Lung (tissue), 12 donors: ENCODE results near the gene RNF17. TPM values are rescaled to one million over a fixed set of nuclear protein-coding genes. Genes with fewer than 3 reads are reported as not detected.

ENCODE experiments used
- ATAC-seq: fragments of 200-7000 bp; cut with Tn5 transposase; one replicate; pipeline ENCODE4 v1.9.1; 2020; ENCODE audit warnings: moderate number of reproducible peaks; ENCODE audit not compliant: insufficient read depth, low FRiP score
- DNase-seq, 3 donors: peaks; one replicate each; pipeline ENCODE4 v3.0.0-alpha.2; 2013 to 2017
- H3K27ac ChIP-seq, 2 donors: one replicate each; pipeline ENCODE4 v1.5.1; 2013; ENCODE audit warnings: mild to moderate bottlenecking in 2 of 2, moderate library complexity in 2 of 2, control low read depth in 1 of 2, inconsistent platforms in 1 of 2, low read depth in 1 of 2, low read length in 1 of 2
- H3K27me3 ChIP-seq, 3 donors: one replicate each; pipeline ENCODE4 v1.5.1; 2013; ENCODE audit warnings: low read length in 2 of 3; ENCODE audit not compliant: control insufficient read depth in 3 of 3, insufficient read depth in 3 of 3
- H3K36me3 ChIP-seq, 4 donors: one replicate each; pipeline ENCODE4 v1.5.1; 2013; ENCODE audit warnings: low read length in 4 of 4, mild to moderate bottlenecking in 1 of 4, moderate library complexity in 1 of 4; ENCODE audit not compliant: control insufficient read depth in 4 of 4, insufficient read depth in 4 of 4
- H3K4me1 ChIP-seq, 5 donors: one replicate each; pipeline ENCODE4 v1.5.1; 2013; ENCODE audit warnings: low read length in 5 of 5, mild to moderate bottlenecking in 2 of 5, moderate library complexity in 1 of 5; ENCODE audit not compliant: control insufficient read depth in 5 of 5, insufficient read depth in 5 of 5
- H3K4me3 ChIP-seq: one replicate; pipeline ENCODE4 v1.5.1; 2013; ENCODE audit warnings: mild to moderate bottlenecking, control low read depth, moderate library complexity
- H3K9ac ChIP-seq, 2 donors: one replicate each; pipeline ENCODE4 v1.5.1; 2013; ENCODE audit warnings: low read length in 2 of 2, control low read depth in 1 of 2; ENCODE audit not compliant: insufficient read depth in 1 of 2
- H3K9me3 ChIP-seq, 4 donors: one replicate each; pipeline ENCODE4 v1.5.1; 2013; ENCODE audit warnings: low read length in 3 of 4, mild to moderate bottlenecking in 1 of 4, moderate library complexity in 1 of 4; ENCODE audit not compliant: control insufficient read depth in 4 of 4, insufficient read depth in 3 of 4
- CTCF ChIP-seq: IDR thresholded peaks from 2 replicates; pipeline ENCODE4 v1.5.1; 2012; ENCODE audit warnings: mild to moderate bottlenecking; ENCODE audit errors: control extremely low read depth, extremely low read depth
- WGBS, 2 donors: extraction: QIAGEN DNeasy Blood & Tissue Kit; methylation state at CpG; one replicate each; pipeline ENCODE4 v1.1.7; 2013; 5-methylcytosine and 5-hydroxymethylcytosine counted together
- polyA plus RNA-seq, 2 donors: library from polyadenylated mRNA; stranded (reverse); fragments of 200-250 nt; gene quantifications; one replicate each; pipeline ENCODE4 v1.2.1, GENCODE V29; 2013
- total RNA-seq, 2 donors: library from RNA; depleted of rRNA in 1 of 2; stranded (reverse); fragments of >200 nt in 1 of 2; gene quantifications; one replicate each; pipeline ENCODE4 v1.2.1, GENCODE V29; 2014 to 2021
- donor health status: control.
- donor health status: control.
- donor health status: Bipolar disorder and iron deficiency.
- donor health status: healthy.
- donor health status: DM: yes; HTN: yes; CAD: no.

RNF17 gene
- total and polyA plus RNA-seq, 4 donors = 0.07 to 0.09 TPM; not detected in 2

DNA sequence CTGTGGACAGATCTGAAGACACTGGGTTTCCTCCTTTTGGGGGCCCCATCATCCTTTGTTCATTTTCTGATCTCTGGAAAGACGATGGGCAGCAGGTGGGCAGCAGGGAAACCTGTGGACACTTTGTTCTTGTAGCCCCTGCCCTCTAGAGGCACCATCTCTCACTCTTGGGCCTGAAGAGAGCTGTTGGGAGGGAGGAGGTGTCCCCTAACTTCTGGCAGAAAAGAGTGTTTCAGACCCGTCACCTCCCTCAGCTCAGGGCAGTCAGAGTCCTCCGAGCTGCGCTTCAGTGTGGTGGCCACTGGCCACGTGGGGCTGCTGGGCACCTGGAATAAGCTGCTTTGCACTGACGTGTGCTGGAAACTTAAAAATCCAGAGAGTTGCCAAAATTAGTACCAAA lies 26.9 kb upstream of the RNF17 start:
- 83 to 88% methylated on average over 6 of the region's 6 CpGs for WGBS, 2 donors
- TF ChIP-seq CTCF = no peak

DNA sequence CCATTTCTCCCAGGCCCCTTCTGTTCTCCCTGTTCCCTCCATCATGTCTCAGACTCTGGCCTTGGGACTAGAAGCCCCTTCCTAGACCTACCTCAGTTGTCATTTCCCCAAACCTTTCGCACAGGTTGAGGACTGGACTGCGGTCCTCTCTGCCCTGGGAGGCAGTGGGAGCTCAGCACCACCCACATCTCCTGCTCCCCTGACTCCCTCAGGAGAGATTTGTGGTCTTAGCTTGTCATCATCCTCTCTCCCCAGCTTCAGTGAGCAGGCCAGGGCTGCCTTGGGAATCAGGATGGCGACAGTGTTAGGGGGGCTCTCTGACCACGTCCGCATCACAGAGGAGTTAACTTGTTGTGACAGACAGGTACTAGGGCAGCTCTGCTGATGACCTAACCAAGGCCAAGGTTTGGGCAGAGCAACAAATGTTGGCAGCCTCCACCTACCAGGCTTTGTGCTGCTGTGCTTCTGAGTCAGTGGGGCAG lies 25.6 kb upstream of the RNF17 start:
- Histone ChIP-seq H3K27me3 (no peaks in the 10 kb centered on the region), H3K4me3 (no peak overlapping the region), H3K4me1 (peaks cover 0 to 8% (median 0%) of the 10 kb centered on the region in 5 donors), H3K36me3 (no peaks in the 10 kb centered on the region), H3K27ac (no peak overlapping the region), H3K9ac (no peak overlapping the region), H3K9me3 (peaks cover 0 to 4% (median 0%) of the 10 kb centered on the region in 4 donors)
- TF ChIP-seq CTCF = no peak
- DNase-seq = no peak
- no peak for ATAC-seq
- 90 to 98% methylated on average over 5 of the region's 5 CpGs for WGBS, 2 donors

More for the DNA sequence above, 26.9 kb upstream of the RNF17 start:
- H3K9ac ChIP-seq = no peak overlapping the region
- H3K4me3 ChIP-seq = no peak overlapping the region
- H3K27me3 ChIP-seq = no peaks in the 10 kb centered on the region
- no peaks in the 10 kb centered on the region for H3K36me3 ChIP-seq
- no peak overlapping the region for H3K27ac ChIP-seq
- DNase-seq = no peak
- peaks cover 0 to 3% (median 0%) of the 10 kb centered on the region in 5 donors for H3K4me1 ChIP-seq
- no peak for ATAC-seq
- H3K9me3 ChIP-seq = peaks cover 0 to 2% (median 0%) of the 10 kb centered on the region in 4 donors

DNA sequence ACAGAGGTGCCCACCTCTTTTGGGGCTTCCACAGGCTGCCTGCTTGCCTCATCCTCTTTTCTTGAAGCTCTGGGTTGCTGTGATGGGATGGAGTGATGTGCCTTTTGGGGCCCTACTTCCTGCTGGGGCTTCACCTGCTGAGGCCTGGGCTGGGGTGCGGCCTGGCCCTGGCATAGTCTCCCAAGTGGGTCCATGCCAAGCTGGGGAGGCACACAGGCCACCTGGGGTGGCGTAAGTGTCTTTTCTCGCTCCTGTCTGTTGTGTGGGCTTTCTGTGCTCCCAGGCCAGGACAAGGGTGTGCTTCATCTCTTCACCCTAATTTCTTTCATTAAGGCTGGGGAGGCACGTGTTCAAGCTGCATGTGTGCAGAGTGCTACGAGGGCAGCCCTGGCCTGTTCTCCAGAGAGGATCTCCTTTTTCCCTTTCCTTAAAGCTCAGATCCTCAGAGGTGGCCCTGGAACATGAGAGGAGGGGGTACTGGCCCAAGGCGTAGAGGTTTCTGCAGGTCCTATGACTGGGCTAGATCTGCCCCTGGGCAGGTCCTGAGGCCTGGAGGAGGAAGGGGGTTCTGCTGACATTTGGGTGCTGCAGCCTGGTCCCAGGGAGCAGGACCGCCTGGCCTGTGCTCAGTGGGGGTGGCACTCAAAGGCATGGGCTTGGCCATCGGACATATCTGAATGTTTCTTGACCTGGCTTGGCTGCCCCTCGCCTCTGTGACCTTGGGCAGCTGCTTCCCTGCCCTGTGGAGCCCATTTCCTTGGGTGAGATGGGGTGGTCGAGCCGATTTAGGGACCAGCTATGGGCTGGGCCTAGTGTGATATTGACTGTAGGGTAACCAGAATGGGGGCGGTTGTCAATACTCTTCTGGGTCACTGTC lies 23.7 kb upstream of the RNF17 start:
- 90 to 91% methylated on average over 12 of the region's 12 CpGs for WGBS, 2 donors
- DNase-seq (no peak), ATAC-seq (no peak)
- Histone ChIP-seq H3K9me3 (peaks cover 0 to 4% (median 0%) of the 10 kb centered on the region in 4 donors), H3K36me3 (no peaks in the 10 kb centered on the region), H3K9ac (no peak overlapping the region), H3K4me3 (no peak overlapping the region), H3K27me3 (peaks cover 0 to 12% (median 3%) of the 10 kb centered on the region in 3 donors), H3K4me1 (peaks cover 0 to 8% (median 0%) of the 10 kb centered on the region in 5 donors), H3K27ac (no peak overlapping the region)
- no peak for TF ChIP-seq CTCF
